NCI-H345 (cell line): ENCODE results near the gene PRSS50.
"Not testable (repeated sequence)": the region's sequence is repeated elsewhere in the genome, so short reads cannot be mapped to it uniquely, and the experiment has no call there.

ENCODE experiments used
- DNase-seq: peaks from one replicate; lab custom pipeline; 2025; lab: John Stamatoyannopoulos, UW

PRSS50 gene

GRCh38 chr3:46717447-46718231, at the start of gene PRSS50:
TSS of gene PRSS50 (minus strand) at chr3:46717869. CDS start at chr3:46717824, 45 bp downstream.
- DNase-seq, result no peak

GRCh38 chr3:46764206-46764605, 46.5 kb upstream of the PRSS50 start:
- no peak for DNase-seq

GRCh38 chr3:46763178-46763577, 45.5 kb upstream of the PRSS50 start:
- no peak for DNase-seq

- DNase-seq, result no peak
Observed at GRCh38 chr3:46759239-46760167, 41.8 kb upstream of the PRSS50 start.

GRCh38 chr3:46756642-46757041, 39.0 kb upstream of the PRSS50 start:
- DNase-seq, result no peak

- DNase-seq, result no peak
Observed at GRCh38 chr3:46755646-46756045, 38.0 kb upstream of the PRSS50 start.

- not testable (repeated sequence) for DNase-seq
Observed at GRCh38 chr3:46753127-46753526, 35.5 kb upstream of the PRSS50 start.

GRCh38 chr3:46750555-46751038, 32.9 kb upstream of the PRSS50 start:
- no peak for DNase-seq

GRCh38 chr3:46749129-46749528, 31.5 kb upstream of the PRSS50 start:
- no peak for DNase-seq

GRCh38 chr3:46748170-46748569, 30.5 kb upstream of the PRSS50 start:
- no peak for DNase-seq

- DNase-seq, result no peak
Observed at GRCh38 chr3:46746711-46747110, 29.0 kb upstream of the PRSS50 start.

- DNase-seq, result no peak
Observed at GRCh38 chr3:46742992-46743585, 25.4 kb upstream of the PRSS50 start.

- not testable (repeated sequence) for DNase-seq
Observed at GRCh38 chr3:46739565-46739964, 21.9 kb upstream of the PRSS50 start.

GRCh38 chr3:46737329-46737731, 19.7 kb upstream of the PRSS50 start:
- DNase-seq, result no peak

GRCh38 chr3:46736006-46736872, 18.6 kb upstream of the PRSS50 start:
- DNase-seq, result no peak

GRCh38 chr3:46734773-46735172, 17.1 kb upstream of the PRSS50 start:
- DNase-seq, result no peak

- no peak for DNase-seq
Observed at GRCh38 chr3:46733026-46733800, 15.5 kb upstream of the PRSS50 start.

GRCh38 chr3:46731795-46732194, 14.1 kb upstream of the PRSS50 start:
- DNase-seq, result no peak

- DNase-seq, result no peak
Observed at GRCh38 chr3:46730819-46731218, 13.2 kb upstream of the PRSS50 start.

GRCh38 chr3:46729038-46729437, 11.4 kb upstream of the PRSS50 start:
- no peak for DNase-seq
